HG03565 (cell line): ENCODE measurements around the gene S100A12.

Experiments
- ATAC-seq: cut with Tn5 transposase; IDR thresholded peaks from one replicate; pipeline ENCODE4 v1.9.1; 2021; ENCODE audit warnings: mild to moderate bottlenecking, moderate library complexity; ENCODE audit not compliant: unreplicated experiment

Gene S100A12

GRCh38 chr1:153337980-153338853, 37.2 kb downstream of the S100A12 start:
- no peak for ATAC-seq

DNA sequence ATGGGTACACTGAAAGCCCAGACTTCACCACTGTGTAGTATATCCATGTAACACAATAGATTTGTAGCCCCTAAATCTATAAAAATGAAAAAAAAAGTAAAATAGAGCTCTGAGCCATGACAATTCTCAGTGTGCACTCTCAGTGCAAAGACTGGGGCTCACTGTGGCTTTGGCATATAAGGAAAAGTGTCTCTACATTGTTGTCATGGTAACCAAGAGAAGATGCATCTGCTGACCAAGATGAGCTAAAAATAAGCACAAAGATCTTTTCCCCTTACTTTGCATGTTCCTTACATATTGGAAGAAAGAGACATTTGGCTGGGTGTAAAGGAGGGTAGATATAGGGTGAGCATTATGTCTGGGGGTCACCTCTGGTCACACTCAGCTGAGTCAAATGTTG, 38.8 kb downstream of the S100A12 start:
- ATAC-seq = no peak

DNA sequence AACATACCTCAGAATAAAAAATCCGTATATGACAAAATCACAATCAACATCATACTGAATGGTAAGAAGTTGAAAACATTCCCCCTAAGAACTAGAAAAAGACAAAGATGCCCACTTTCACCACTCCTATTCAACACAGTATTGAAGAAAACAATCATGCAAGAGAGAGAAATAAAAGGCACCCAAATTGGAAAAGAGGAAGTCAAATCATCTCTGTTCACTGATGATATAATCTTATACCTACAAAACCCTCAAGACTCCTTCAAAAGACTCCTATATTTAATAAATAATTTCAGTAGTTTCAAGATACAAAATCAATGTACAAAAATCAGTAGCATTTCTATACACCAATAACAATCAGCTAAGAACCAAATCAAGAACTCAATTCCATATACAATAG, 41.5 kb downstream of the S100A12 start:
- no peak for ATAC-seq

DNA sequence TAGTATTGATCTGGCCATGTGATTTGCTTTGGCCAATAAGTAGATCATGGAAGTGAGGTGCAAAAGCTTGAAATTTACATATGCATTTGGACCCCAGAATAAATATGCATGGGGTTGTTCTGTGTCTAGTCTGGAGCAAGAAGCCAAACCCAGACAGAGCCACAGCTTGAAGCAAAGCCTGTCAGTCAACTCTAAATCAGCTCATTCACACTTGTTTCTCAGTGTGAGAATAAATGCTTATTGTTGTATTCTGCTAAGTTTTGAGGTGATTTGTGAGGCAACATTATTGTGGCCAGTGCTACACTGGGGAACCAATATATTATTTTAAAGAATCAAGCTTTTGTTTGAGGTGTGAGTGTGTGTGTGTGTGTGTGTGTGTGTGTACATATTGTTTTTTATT, 50.5 kb downstream of the S100A12 start:
- no peak for ATAC-seq
